Activated CD4-positive, alpha-beta T cell treated with anti-CD3 and anti-CD28 coated beads, Interleukin-2, amount 10 ng/mL, durations not matched to agents 7 days and 5 days (primary cell): Measurements from ENCODE around the gene RIOX2. TPM values are rescaled to one million over a fixed set of nuclear protein-coding genes. Genes with fewer than 3 reads are reported as not detected.

Experiments
- CTCF ChIA-PET: fragments of 350-600 bp; sonication (Branson Sonifier 250); formaldehyde crosslinking; loops from one replicate; lab custom pipeline; 2021; ENCODE audit warnings: antibody characterized with exemption; lab: Charles Lee
- POLR2A ChIA-PET: fragments of 350-600 bp; sonication (Branson Sonifier 250); formaldehyde crosslinking; loops from one replicate; lab custom pipeline; 2021; ENCODE audit warnings: antibody characterized with exemption; lab: Charles Lee
- DNase-seq: peaks from one replicate; pipeline ENCODE4 v3.0.0-alpha.2; 2020
- H3K27ac Mint-ChIP-seq: one replicate; pipeline ENCODE4 v1.8.0; 2021; ENCODE audit warnings: mild to moderate bottlenecking, moderate library complexity, mixed read lengths
- H3K27me3 Mint-ChIP-seq: one replicate; pipeline ENCODE4 v1.8.0; 2021; ENCODE audit warnings: mixed read lengths
- H3K36me3 Mint-ChIP-seq: one replicate; pipeline ENCODE4 v1.8.0; 2021; ENCODE audit warnings: low read depth, mixed read lengths
- H3K4me1 Mint-ChIP-seq: one replicate; pipeline ENCODE4 v1.8.0; 2021; ENCODE audit warnings: mixed read lengths
- H3K4me3 Mint-ChIP-seq: one replicate; pipeline ENCODE4 v1.8.0; 2021; ENCODE audit warnings: mild to moderate bottlenecking, moderate library complexity, mixed read lengths
- H3K9me3 Mint-ChIP-seq: one replicate; pipeline ENCODE4 v1.8.0; 2021; ENCODE audit warnings: mixed read lengths
- total RNA-seq, 2 experiments: library from RNA; stranded (reverse); gene quantifications; one replicate each; pipeline ENCODE4 v1.2.3, GENCODE V29; 2021

RIOX2 gene
- total RNA-seq, 2 experiments from 2014 or later = 38.4 to 42.0 TPM

GRCh38 chr3:98003306-98003969, 31.2 kb upstream of the RIOX2 start:
- Mint-ChIP-seq H3K36me3 (peaks cover 6% of the 10 kb centered on the region), H3K9me3 (peaks cover 10% of the 10 kb centered on the region), H3K27ac (peak overlapping the region; percentile 78), H3K4me3 (peak overlapping the region; percentile 18), H3K27me3 (peaks cover 2% of the 10 kb centered on the region), H3K4me1 (peaks cover 52% of the 10 kb centered on the region)
- ChIA-PET CTCF (interaction anchor here (0.6 to 1.4 kb wide), 2 partner anchors 35 to 777 kb away, joined by 4 to 7 read pairs; no protein-coding TSS in a partner anchor), POLR2A (interaction anchor here (0.7 kb wide), 1 partner anchor 35 kb away, joined by 3 read pairs; no protein-coding TSS in a partner anchor)
- DNase-seq = peak; percentile 31

- POLR2A ChIA-PET = no interaction called here
- Mint-ChIP-seq H3K27me3 (peaks cover 2% of the 10 kb centered on the region), H3K4me3 (no peak overlapping the region), H3K9me3 (peaks cover 10% of the 10 kb centered on the region), H3K36me3 (peaks cover 6% of the 10 kb centered on the region), H3K4me1 (peaks cover 45% of the 10 kb centered on the region), H3K27ac (no peak overlapping the region)
- CTCF ChIA-PET = interaction anchor here (0.6 to 1.4 kb wide), 3 partner anchors 34 to 778 kb away, joined by 3 to 7 read pairs (median 4); no protein-coding TSS in a partner anchor
- DNase-seq = no peak
Observed at GRCh38 chr3:98002717-98003116, 30.5 kb upstream of the RIOX2 start.

- peaks cover 2% of the 10 kb centered on the region for H3K27me3 Mint-ChIP-seq
- peaks cover 28% of the 10 kb centered on the region for H3K4me1 Mint-ChIP-seq
- no peak overlapping the region for H3K27ac Mint-ChIP-seq
- ChIA-PET CTCF (interaction anchor here (0.6 to 1.5 kb wide), 5 partner anchors 8 to 1052 kb away, joined by 3 to 4 read pairs (median 3); no protein-coding TSS in a partner anchor), POLR2A (no interaction called here)
- H3K4me3 Mint-ChIP-seq = no peak overlapping the region
- H3K36me3 Mint-ChIP-seq = peaks cover 6% of the 10 kb centered on the region
- peaks cover 10% of the 10 kb centered on the region for H3K9me3 Mint-ChIP-seq
- DNase-seq = no peak
Observed at GRCh38 chr3:97999994-98000393, 27.8 kb upstream of the RIOX2 start.

GRCh38 chr3:97999103-97999502, 26.9 kb upstream of the RIOX2 start:
- Mint-ChIP-seq H3K4me1 (peaks cover 21% of the 10 kb centered on the region), H3K27ac (no peak overlapping the region), H3K36me3 (peaks cover 6% of the 10 kb centered on the region), H3K9me3 (peaks cover 10% of the 10 kb centered on the region), H3K27me3 (peaks cover 2% of the 10 kb centered on the region), H3K4me3 (no peak overlapping the region)
- POLR2A ChIA-PET = no interaction called here
- CTCF ChIA-PET = interaction anchor here (0.8 to 1.5 kb wide), 4 partner anchors 9 to 21 kb away, joined by 3 to 4 read pairs (median 4); no protein-coding TSS in a partner anchor
- DNase-seq = no peak

GRCh38 chr3:97996988-97997387, 24.8 kb upstream of the RIOX2 start:
- Mint-ChIP-seq H3K9me3 (peaks cover 10% of the 10 kb centered on the region), H3K4me1 (peaks cover 15% of the 10 kb centered on the region), H3K27me3 (peaks cover 2% of the 10 kb centered on the region), H3K36me3 (peaks cover 4% of the 10 kb centered on the region), H3K27ac (no peak overlapping the region), H3K4me3 (no peak overlapping the region)
- POLR2A ChIA-PET = no interaction called here
- DNase-seq = no peak
- CTCF ChIA-PET = interaction anchor here (1.4 kb wide), 1 partner anchor 26 kb away, joined by 3 read pairs; no protein-coding TSS in a partner anchor

GRCh38 chr3:97994328-97994945, 22.2 kb upstream of the RIOX2 start:
- Mint-ChIP-seq H3K4me1 (peaks cover 36% of the 10 kb centered on the region), H3K9me3 (peaks cover 5% of the 10 kb centered on the region), H3K4me3 (no peak overlapping the region), H3K36me3 (peaks cover 8% of the 10 kb centered on the region), H3K27me3 (no peaks in the 10 kb centered on the region), H3K27ac (no peak overlapping the region)
- POLR2A ChIA-PET = no interaction called here
- CTCF ChIA-PET = interaction anchor here (1.3 kb wide), 1 partner anchor 18 kb away, joined by 4 read pairs; no protein-coding TSS in a partner anchor
- no peak for DNase-seq

GRCh38 chr3:97993526-97993925, 21.3 kb upstream of the RIOX2 start:
- Mint-ChIP-seq H3K4me3 (no peak overlapping the region), H3K4me1 (peaks cover 36% of the 10 kb centered on the region), H3K27me3 (no peaks in the 10 kb centered on the region), H3K36me3 (peaks cover 8% of the 10 kb centered on the region), H3K27ac (no peak overlapping the region), H3K9me3 (peaks cover 5% of the 10 kb centered on the region)
- ChIA-PET POLR2A (no interaction called here), CTCF (interaction anchor here (1.1 to 1.5 kb wide), 2 partner anchors 9 to 20 kb away, joined by 3 to 4 read pairs; no protein-coding TSS in a partner anchor)
- no peak for DNase-seq

GRCh38 chr3:97992547-97993173, 20.4 kb upstream of the RIOX2 start:
- CTCF ChIA-PET = interaction anchor here (1.0 to 1.6 kb wide), 4 partner anchors 8 to 22 kb away, joined by 3 to 4 read pairs (median 4); no protein-coding TSS in a partner anchor
- H3K4me1 Mint-ChIP-seq = peaks cover 36% of the 10 kb centered on the region
- H3K27ac Mint-ChIP-seq = no peak overlapping the region
- DNase-seq = no peak
- no peak overlapping the region for H3K4me3 Mint-ChIP-seq
- no peaks in the 10 kb centered on the region for H3K27me3 Mint-ChIP-seq
- peaks cover 8% of the 10 kb centered on the region for H3K9me3 Mint-ChIP-seq
- peaks cover 11% of the 10 kb centered on the region for H3K36me3 Mint-ChIP-seq
- POLR2A ChIA-PET = no interaction called here

GRCh38 chr3:97991293-97991682, 19.1 kb upstream of the RIOX2 start:
- Mint-ChIP-seq H3K27me3 (no peaks in the 10 kb centered on the region), H3K4me1 (peaks cover 36% of the 10 kb centered on the region), H3K9me3 (peaks cover 8% of the 10 kb centered on the region), H3K36me3 (peaks cover 11% of the 10 kb centered on the region), H3K4me3 (peak overlapping the region; percentile 71), H3K27ac (peak overlapping the region; percentile 92)
- ChIA-PET POLR2A (no interaction called here), CTCF (interaction anchor here (0.8 to 1.6 kb wide), 4 partner anchors 10 to 24 kb away, joined by 3 to 4 read pairs (median 4); no protein-coding TSS in a partner anchor)
- peak; percentile 31 for DNase-seq

GRCh38 chr3:97990624-97991292, 18.5 kb upstream of the RIOX2 start:
- H3K27me3 Mint-ChIP-seq = no peaks in the 10 kb centered on the region
- POLR2A ChIA-PET = no interaction called here
- H3K9me3 Mint-ChIP-seq = peaks cover 8% of the 10 kb centered on the region
- H3K27ac Mint-ChIP-seq = peak overlapping the region; percentile 92
- CTCF ChIA-PET = interaction anchor here (0.8 to 1.6 kb wide), 6 partner anchors 11 to 23 kb away, joined by 3 to 5 read pairs (median 4); no protein-coding TSS in a partner anchor
- H3K36me3 Mint-ChIP-seq = peaks cover 11% of the 10 kb centered on the region
- peak overlapping the region; percentile 71 for H3K4me3 Mint-ChIP-seq
- peak; percentile 27 for DNase-seq
- H3K4me1 Mint-ChIP-seq = peaks cover 36% of the 10 kb centered on the region

- Mint-ChIP-seq H3K27ac (no peak overlapping the region), H3K36me3 (peaks cover 11% of the 10 kb centered on the region), H3K4me1 (peaks cover 38% of the 10 kb centered on the region), H3K27me3 (peaks cover 1% of the 10 kb centered on the region), H3K9me3 (peaks cover 8% of the 10 kb centered on the region), H3K4me3 (no peak overlapping the region)
- POLR2A ChIA-PET = no interaction called here
- no peak for DNase-seq
- CTCF ChIA-PET = interaction anchor here (1.4 kb wide), 2 partner anchors 12 to 13 kb away, joined by 3 to 5 read pairs; no protein-coding TSS in a partner anchor
Observed at GRCh38 chr3:97988784-97989568, 16.7 kb upstream of the RIOX2 start.
